GM18511 (cell line): ENCODE measurements around the gene CGNL1.

Source experiments
- ATAC-seq: cut with Tn5 transposase; IDR thresholded peaks from one replicate; pipeline ENCODE4 v1.9.1; 2021; ENCODE audit warnings: mild to moderate bottlenecking, moderate library complexity; ENCODE audit not compliant: unreplicated experiment

CGNL1 gene

DNA sequence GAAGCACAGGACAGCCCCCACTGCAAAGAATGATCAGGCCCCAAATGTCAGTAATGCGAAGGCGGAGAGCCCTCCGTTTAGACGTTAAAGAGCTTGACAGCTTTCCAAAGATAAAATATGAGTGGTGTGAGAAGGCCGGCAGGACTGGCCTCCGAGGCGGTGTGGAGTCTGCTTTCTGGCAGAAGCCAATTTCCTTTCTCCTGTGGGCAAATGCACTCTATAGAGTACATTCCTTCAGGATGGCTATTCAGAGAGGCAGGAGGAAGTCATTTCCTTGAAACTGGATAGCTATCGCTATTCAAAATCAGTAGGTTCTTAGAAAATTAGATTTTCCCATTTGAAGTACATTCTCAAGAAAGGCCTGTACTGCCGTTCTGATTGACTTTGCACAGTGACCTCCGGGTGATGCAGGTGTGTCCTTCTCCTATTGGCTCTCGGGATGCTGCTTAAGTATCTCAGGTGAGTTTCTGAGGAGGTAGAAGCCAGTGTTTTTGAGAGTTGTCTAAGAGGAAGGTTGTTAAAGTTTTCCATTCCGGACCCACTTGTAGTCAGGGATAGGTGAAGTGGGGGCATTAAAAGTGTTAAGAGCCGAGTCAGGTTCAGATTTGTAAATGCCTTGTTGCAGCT is 142.6 kb downstream of the CGNL1 start:
- ATAC-seq, result no peak

DNA sequence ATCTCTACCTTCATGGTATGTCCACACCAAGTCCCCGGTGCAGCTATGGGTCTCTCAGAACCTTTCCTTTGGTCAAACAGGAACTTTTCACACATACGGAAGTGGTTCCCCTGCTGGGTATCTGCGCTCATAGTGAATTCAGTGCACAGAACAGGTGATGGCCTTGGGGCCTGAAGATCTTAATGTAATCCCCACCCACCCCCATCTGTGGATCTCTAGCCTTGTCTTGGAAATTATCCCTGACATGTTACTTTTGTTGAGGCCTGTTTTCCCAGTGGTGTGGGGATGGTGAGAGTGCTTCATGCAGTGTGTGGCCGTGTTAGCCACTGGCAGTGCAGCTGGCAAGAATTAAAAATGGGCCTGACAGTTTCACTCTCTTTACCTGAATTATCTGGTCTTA is 143.5 kb downstream of the CGNL1 start:
- ATAC-seq, result no peak

DNA sequence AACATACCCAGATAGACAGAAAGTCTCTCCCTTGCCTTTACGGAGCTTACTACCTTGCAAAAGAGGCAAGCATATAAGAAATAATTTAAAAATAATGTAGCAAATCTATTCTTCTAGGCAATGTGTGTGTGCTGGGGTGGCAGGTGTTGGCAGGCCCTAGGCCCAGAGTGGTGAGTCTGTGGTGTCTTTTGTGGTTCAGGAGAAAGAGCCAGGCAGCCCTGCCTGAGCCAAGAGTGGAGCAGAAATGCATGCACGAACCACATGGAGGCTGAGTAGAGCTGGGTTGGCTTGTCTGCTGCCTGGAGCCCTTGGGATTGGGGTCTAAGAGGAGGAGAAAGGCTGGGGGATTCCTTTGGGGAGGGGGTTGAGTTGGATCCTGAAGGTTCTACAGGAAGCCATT is 145.2 kb downstream of the CGNL1 start:
- no peak for ATAC-seq

DNA sequence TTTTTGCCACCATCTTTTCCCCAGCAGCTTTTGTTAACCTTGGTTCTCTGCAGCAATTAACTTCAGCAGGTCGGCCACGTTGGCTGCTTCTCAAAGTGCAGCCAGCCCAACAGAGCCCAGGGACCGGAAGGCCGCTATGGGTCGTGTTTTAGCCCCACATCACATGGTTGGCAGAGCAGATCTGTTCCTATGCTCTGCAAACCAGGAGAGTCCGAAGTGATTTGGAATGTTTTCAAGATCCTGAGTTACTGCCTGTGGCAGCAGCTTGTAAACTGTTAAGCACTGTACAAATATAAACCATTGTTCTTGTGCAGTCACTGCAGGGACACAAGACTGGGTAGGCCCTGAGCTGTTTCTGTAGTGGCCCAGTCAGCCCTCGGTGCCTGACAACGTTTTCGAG is 145.8 kb downstream of the CGNL1 start:
- ATAC-seq, result no peak

DNA sequence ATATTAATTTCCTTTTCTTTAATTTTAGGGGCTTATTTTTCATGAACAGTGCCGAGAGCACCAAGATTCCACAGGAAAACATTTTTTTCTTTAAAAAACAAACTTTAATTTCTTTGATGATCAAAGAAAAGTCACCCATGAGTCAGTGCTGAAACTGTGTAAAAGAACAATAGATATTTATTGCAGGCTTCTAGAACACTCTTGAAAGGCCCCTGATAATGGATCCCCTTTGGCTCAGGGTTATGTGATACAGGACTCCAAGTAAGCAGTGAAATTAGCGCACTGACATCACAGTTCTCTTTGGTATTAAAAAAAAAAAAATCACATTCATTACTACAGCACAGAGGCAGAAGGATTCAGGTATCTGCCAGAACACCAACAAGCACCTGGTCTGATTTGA is 149.3 kb downstream of the CGNL1 start:
- no peak for ATAC-seq

DNA sequence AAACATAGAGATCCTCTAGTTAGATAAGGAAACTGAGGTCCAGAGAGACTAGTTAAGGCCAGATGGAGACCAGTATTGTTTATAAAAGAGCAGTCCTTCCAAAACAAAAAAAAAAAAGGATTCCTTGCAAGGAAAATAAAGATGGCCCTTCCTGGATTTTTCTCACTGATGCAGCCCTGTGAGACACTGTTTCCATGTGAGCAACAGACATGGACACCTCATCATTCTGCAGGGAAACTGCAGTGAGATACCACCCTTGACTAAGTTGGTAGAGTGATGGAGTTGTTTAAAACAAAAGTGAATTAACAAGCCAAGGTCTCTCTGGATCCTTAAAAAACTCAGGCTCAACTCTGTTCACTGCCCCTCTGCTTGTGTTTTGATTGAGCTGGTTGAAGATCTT is 149.8 kb downstream of the CGNL1 start:
- ATAC-seq, result no peak

DNA sequence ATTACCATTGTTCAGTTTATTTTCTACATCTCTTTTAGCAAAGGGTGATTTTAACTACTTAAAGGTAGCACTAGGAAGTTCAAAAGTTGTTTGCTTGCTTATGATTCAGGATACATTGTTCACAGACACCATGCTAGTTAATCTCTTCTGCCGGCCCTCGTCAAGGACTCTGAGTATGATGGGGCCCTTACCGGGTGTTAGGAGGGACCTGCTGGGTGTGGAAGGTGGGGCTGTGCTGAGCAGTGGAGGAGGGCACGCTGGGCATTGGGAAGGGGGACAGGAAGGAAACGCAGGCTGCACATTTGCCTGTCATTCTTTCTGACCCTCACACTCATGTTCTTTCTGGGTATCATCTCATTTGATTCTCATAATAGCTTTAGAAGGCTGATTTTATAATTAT is 150.3 kb downstream of the CGNL1 start:
- ATAC-seq, result no peak

DNA sequence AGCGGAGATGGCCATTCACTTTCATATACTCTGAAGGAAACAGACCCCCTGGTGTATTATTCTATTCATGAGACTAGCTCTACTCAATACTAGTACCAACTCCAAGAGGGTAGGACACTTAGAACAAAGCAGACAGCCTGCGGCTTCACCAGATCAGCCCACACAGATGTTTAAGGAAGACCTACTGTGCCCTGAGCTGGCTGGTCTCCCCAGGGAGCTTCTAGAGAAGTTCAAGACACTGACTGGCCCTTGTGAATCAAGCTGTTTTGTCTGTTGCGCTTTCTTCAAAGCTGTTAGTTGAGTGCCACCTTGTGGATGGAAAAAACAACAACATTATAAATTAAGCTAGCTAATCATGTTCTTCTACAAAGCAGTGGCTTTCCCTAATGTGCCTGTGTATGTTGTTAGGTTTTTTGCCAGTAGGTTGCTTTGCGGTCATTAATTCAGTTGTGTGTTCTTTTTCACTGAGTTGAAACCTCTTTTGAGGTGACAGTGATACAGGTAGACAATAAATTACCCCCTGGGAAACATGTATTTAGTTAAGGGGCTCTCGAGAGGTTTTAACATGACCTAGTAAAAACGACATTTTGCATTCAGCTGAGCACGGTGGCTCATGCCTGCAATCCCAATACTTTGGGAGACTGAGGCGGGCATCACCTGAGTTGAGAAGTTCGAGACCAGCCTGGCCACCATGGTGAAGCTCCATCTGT is 151.2 kb downstream of the CGNL1 start:
- ATAC-seq, result peak; percentile 66

DNA sequence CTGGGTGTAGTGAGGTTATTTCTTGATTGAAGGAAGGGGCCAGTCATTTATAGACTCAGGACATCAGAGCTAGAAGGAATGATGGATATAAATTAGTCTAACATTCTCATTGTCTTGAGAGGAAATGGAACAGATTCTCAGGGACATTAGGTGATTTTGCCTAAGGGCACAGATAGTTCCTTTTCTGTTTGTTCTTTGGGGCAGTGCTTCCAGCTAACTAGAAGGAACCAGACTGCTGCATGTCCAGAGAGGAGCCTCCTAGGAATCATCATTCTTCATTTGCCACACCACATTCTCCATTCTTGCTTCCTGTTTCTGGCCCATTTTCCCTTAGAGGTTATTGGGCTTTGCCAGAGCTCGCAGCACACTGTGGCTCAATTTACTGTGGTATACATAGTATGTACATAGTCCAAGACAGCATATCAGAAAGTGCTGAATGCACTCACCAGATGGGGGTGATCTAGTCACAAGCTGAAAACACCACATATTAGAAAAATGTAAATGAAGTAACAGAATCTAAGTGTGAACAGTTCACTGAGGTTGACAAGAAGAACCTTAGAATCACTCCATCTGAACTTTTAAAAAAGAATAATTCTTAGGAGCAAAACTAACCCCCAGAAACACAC is 152.7 kb downstream of the CGNL1 start:
- no peak for ATAC-seq

DNA sequence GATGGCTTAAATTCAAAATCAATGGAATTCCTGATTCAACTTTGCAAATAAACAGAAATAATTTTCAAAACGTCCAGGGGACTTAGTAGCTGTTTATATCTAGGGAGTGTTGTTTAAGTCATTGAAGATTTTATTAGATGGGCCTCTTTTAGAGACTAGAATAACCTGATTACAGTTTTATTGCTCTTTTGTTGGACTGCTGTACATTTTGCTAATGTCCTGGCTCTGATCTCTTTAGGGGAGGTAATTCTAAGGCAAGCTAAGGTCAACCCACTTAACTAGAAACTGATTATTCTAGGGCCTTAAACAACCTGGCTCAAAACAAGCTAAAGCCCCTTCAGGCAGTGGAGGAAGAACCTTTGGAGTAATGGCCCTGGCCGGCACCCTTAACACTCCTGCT is 153.4 kb downstream of the CGNL1 start:
- ATAC-seq, result no peak

DNA sequence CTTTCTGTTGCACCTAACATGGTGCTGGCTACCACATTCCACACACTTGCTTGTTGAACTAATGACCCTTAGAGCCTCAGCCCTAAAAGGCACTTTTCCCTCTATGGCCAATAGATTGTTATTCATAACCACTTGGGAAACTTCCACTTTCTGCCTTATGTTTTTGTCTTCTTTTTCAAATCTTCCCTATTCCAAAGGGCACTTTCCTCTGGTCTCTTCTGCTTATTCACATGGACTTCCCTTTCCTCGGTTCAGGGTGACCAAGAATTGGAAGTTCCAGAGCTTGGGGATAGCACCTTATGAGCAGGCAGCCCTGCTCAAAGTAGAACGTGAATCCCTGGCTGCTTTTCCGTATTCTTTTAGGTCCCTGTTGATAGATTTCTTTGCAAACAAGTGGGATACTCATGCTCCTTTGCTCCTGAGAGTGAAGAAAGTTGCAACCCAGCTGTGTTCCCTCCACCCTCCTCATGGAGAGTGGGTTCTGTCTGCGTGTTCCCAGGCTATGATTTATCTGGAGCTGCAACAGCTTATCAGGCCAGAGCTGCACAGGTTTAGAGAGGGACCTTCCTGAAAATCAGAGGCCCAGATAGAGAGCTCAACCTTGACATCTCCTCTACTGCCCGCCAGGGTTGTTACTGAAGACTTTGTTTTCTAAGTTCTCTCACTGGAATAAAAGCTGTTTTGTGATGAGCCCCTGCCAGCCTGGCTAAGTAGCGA is 156.6 kb downstream of the CGNL1 start:
- no peak for ATAC-seq

DNA sequence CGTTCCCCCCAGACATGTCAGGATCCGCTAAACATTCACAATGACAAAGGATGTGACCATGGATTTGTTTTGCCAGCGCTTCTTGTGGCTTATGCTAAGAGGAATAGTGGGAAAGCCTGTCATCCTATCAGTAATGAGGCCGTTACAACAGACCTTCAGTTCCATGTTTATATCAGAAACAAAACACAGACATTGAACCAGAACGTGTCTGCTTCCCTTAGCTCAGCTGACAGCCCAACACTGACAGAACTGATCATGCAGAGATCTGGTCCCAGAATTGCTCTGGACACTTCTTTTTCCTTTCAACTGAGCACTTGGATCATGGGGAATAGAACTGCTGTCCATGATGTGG is 157.1 kb downstream of the CGNL1 start:
- no peak for ATAC-seq

DNA sequence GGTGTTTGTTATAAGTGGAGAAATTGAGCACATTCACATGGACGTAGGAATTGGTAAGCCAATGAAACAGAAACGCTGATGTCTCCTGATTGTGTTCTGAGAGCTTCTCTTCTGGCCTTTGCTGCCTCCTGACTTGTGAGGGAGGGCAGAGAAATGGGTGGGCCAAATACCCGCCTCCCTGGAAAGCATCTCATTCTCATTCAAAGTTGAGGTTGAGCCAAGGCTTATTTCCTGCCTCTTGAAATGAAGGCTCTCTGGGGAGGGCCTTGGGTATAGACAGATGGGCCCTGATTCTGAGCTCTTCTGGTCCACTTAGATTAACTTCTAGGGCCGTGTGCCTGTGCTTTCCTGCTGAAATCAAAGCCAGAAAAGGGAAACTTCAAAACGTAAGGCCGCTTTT is 158.0 kb downstream of the CGNL1 start:
- no peak for ATAC-seq

DNA sequence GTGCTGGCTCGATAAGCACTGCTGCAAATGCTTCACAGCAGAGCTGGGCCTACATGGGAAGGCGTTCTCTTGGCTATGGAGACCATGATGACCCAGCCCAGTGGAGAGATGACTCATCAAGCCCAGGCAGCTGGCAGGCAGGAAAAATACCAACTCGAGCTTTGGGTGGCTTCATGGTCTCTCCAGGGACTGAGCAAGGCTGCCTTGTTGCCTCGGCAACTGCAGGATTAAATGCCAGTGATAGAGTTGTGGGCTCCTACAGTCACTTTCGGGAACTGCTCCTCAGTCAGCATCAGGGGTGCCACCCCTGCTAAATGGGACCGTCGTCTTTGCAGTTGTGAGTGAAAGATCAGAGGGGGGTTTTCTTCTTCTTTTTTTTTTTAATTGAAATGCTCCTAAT is 160.8 kb downstream of the CGNL1 start:
- no peak for ATAC-seq

DNA sequence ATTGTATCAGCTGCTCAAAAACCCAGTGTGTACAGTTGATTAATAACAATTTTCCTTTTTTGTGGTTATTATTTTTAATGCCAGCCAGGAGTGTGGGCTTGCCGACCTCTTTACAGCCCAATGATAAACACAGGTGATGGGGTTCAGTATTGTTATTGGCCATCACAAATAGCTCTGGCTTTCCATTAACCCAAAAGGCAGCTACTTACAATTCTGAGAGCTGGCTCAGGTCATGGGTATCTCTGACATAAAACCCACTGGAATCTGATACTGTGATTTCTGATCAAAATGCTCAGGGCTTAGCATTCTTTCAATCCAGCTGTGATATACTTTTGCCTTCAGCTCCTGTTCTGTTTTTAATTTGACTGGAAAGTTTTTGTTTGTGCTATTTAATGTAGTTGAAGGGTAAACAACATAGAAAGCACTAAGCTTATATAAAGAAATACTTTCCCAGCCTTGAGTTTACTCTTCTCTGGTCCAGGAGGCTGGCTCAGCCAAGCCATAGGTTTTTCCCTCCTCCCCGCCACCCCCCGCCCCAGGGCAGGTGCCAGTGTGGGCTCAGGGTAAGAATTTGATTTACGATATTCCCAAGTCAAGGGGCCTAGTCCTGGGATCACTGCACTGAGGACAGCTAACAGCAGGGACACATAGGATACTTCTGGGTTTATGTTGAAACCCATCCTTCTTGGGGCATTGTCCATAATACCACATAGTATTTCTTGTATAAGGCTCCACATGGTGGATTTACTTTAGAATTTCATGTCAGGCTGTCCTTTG is 161.4 kb downstream of the CGNL1 start:
- ATAC-seq, result no peak

DNA sequence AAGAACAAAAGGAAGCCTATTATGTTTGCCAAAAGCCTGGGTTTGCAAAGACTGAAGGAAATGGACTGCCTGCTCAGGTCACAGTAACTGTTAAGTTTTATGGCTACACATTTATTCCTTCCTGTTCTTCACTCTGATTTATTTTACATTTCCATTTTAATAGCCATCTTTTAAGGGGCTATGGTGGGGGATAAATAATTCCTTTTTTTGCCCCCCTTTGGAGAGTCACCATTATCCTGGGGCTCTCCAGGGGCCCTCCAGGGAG is 161.9 kb downstream of the CGNL1 start:
- ATAC-seq, result no peak

DNA sequence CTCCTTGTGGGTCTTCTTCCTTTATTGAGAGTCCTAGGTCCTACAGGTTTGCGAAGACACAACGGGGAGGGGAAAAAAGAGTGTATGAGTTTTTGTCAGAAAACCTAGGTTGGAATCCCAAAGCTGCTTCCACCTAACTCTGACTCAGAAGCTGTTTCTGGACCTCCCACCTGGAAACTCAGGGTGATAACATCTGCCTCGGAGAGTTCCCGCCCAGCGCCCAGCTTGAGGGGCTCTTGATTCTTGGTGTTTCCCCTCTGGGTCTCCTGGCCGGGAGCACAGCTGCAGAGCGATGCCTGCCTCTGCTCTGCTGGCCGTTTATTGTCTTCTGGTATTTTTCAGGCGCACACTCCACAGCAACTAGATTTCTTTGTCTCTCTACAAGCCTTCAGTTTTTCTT is 162.5 kb downstream of the CGNL1 start:
- ATAC-seq, result no peak

DNA sequence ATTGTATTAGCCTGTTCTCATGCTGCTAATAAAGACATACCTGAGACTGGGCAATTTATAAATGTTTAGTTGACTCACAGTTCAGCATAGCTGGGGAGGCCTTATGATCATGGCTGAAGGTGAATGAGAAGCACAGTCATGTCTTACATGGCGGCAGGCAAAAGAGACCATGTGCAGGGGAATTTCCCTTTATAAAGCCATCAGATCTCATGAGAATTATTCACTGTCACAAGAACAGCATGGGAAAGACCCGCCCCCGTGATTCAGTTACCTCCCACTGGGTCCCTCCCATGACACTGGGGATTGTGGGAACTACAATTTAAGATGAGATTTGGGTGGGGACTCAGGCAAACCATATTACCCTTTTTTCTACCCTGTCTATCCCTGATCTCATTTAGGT is 163.9 kb downstream of the CGNL1 start:
- no peak for ATAC-seq

DNA sequence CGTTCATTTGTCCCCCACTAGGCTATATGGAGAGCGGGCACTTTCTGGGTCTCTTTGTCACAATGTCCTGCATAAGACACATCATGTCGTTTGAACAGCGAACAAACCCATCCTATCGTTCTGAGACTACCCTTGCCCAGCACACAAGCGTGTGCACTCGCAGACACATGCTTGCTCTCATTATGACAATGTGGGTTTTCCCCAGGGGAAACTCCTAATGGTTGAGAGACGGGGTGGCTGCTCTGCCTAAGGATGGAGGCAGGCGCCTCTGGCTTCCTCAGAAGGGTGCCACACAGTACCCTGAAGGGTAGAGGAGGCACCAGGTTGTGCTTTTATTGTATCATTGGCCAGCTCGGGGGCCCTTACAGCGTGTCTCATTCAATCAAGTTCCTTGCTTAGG is 164.4 kb downstream of the CGNL1 start:
- peak; percentile 88 for ATAC-seq

DNA sequence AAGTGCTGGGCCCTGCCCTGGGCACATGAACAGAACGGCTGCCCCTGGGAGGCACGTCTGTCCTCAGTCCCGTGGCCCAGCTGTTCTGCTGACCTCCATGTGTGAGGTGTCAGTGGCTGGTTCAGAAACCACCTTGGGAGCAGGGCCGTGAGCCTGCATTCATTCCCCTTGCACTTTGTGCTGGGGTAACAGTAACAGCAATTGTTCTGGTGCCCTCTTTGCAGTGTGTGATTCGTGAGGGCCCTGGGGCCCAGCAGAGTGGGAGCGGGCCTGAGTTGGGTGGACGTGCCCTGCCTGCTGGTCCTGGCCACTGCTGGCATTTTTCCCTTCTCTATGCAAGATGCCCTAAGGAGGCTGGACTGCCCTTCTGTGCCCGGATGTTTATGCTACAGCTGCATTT is 165.0 kb downstream of the CGNL1 start:
- ATAC-seq, result peak; percentile 19

DNA sequence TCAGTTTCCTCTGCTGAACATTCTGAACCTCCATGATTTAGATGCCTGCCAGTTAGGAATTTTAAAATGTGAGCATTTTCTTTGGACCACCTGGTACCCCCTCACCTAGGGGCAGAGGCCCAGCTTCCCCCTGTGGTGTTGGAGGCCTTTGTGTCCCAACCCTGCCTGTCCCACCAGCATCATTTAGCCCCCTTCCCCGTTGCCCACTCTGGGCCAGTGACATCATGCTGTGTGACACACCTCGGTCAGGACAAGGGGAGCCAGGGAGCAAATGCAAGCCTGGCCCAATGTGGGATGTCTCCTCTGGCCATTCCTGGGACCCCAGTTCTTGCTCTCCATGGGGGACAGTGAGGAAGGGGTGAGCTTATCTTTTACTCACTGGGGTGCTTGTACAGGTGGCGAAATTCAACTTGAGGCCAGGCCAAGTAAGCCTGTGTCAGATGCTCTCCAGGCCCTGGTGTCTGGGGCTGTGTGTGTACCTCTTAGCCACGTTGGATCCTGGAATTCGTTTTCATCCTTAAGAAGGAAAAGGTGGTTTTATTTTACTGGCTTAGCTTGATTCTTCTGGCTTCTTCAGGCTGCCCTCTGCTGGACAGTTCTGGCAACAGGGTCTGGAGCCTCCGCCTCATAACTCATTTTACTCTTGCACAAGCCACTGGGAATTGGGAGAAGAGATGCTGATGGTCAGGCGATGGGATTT is 165.7 kb downstream of the CGNL1 start:
- no peak for ATAC-seq
